Measurements from ENCODE around the gene ASCL5.

DNA sequence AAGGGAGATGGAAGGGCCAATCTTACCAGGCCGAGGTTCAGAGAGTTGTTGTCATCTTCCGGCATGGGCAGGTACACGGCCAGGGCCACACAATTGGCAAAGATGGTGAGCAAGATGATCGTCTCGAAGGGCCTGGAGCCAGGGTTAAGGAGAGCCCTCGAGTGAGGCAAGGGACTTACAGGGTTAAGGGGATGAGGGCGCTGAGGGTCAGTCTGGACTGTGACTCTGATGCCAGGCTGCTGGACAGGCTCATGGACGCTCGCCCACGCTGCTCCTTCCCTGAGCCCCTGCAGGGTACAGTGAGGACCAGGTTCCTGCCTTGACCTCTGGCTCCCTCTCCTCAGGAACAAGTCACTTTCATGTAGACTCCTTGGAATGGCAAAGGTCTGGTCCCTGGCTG is 16.8 kb downstream of the ASCL5 start:
- TF ChIP-seq, protein P1, sequence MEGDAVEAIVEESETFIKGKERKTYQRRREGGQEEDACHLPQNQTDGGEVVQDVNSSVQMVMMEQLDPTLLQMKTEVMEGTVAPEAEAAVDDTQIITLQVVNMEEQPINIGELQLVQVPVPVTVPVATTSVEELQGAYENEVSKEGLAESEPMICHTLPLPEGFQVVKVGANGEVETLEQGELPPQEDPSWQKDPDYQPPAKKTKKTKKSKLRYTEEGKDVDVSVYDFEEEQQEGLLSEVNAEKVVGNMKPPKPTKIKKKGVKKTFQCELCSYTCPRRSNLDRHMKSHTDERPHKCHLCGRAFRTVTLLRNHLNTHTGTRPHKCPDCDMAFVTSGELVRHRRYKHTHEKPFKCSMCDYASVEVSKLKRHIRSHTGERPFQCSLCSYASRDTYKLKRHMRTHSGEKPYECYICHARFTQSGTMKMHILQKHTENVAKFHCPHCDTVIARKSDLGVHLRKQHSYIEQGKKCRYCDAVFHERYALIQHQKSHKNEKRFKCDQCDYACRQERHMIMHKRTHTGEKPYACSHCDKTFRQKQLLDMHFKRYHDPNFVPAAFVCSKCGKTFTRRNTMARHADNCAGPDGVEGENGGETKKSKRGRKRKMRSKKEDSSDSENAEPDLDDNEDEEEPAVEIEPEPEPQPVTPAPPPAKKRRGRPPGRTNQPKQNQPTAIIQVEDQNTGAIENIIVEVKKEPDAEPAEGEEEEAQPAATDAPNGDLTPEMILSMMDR (IDR thresholded peaks at IDR 0.05), result no peak
- TF ChIP-seq POLR2A (IDR thresholded peaks at IDR 0.05) (no peak), POLR2AphosphoS5 (IDR thresholded peaks at IDR 0.05) (no peak)
